Measurements from ENCODE around the gene EZH1.
A peak's percentile ranks its signal among the peaks of the same experiment; 100 is the strongest.
"Not testable (repeated sequence)": the region's sequence is repeated elsewhere in the genome, so short reads cannot be mapped to it uniquely, and the experiment has no call there.

EZH1 gene

GRCh38 chr17:42669705-42669976 lies 75.2 kb downstream of the EZH1 start:
- no peak overlapping the region for H3K27ac Mint-ChIP-seq
- no peaks in the 10 kb centered on the region for H3K9me3 Mint-ChIP-seq
- peak overlapping the region; percentile 18 for H3K4me3 Mint-ChIP-seq
- intact Hi-C loops (cut with micrococcal nuclease), result no loop called here
- peaks cover 28% of the 10 kb centered on the region for H3K36me3 Mint-ChIP-seq (ENCODE audit: low read depth)
- H3K4me1 Mint-ChIP-seq (ENCODE audit: low read depth), result peaks cover 25% of the 10 kb centered on the region
- H3K27me3 Mint-ChIP-seq, result peaks cover 61% of the 10 kb centered on the region

- intact Hi-C loops (cut with micrococcal nuclease), result no loop called here
- no peak overlapping the region for H3K4me3 Mint-ChIP-seq
- H3K4me1 Mint-ChIP-seq (ENCODE audit: low read depth), result peaks cover 18% of the 10 kb centered on the region
- no peaks in the 10 kb centered on the region for H3K9me3 Mint-ChIP-seq
- peaks cover 28% of the 10 kb centered on the region for H3K36me3 Mint-ChIP-seq (ENCODE audit: low read depth)
- H3K27ac Mint-ChIP-seq, result no peak overlapping the region
- peaks cover 39% of the 10 kb centered on the region for H3K27me3 Mint-ChIP-seq
Measured at GRCh38 chr17:42667088-42667951, 77.5 kb downstream of the EZH1 start.

GRCh38 chr17:42666126-42666525 lies 78.7 kb downstream of the EZH1 start:
- peaks cover 28% of the 10 kb centered on the region for H3K36me3 Mint-ChIP-seq (ENCODE audit: low read depth)
- H3K9me3 Mint-ChIP-seq; intact Hi-C loops (cut with micrococcal nuclease); H3K4me1 Mint-ChIP-seq (ENCODE audit: low read depth); H3K27ac Mint-ChIP-seq; H3K4me3 Mint-ChIP-seq: not testable (repeated sequence)
- peaks cover 27% of the 10 kb centered on the region for H3K27me3 Mint-ChIP-seq

- Mint-ChIP-seq H3K27ac (no peak overlapping the region), H3K36me3 (ENCODE audit: low read depth) (peaks cover 28% of the 10 kb centered on the region)
Measured at GRCh38 chr17:42665581-42666001, 79.2 kb downstream of the EZH1 start.

GRCh38 chr17:42660692-42661345 lies 84.0 kb downstream of the EZH1 start:
- Mint-ChIP-seq H3K36me3 (ENCODE audit: low read depth) (peaks cover 8% of the 10 kb centered on the region), H3K4me1 (ENCODE audit: low read depth) (peaks cover 22% of the 10 kb centered on the region), H3K4me3 (no peak overlapping the region), H3K27me3 (peaks cover 24% of the 10 kb centered on the region), H3K27ac (no peak overlapping the region), H3K9me3 (peaks cover 7% of the 10 kb centered on the region)
- intact Hi-C loops (cut with micrococcal nuclease), result no loop called here

More at GRCh38 chr17:42665581-42666001, 79.2 kb downstream of the EZH1 start:
- Mint-ChIP-seq H3K4me3 (no peak overlapping the region), H3K27me3 (peaks cover 22% of the 10 kb centered on the region), H3K4me1 (ENCODE audit: low read depth) (peaks cover 5% of the 10 kb centered on the region), H3K9me3 (no peaks in the 10 kb centered on the region)
- intact Hi-C loops (cut with micrococcal nuclease), result no loop called here

GRCh38 chr17:42659932-42660274 lies 84.9 kb downstream of the EZH1 start:
- peaks cover 30% of the 10 kb centered on the region for H3K27me3 Mint-ChIP-seq
- peak overlapping the region; percentile 82 for H3K27ac Mint-ChIP-seq
- peaks cover 22% of the 10 kb centered on the region for H3K4me1 Mint-ChIP-seq (ENCODE audit: low read depth)
- intact Hi-C loops (cut with micrococcal nuclease); H3K9me3 Mint-ChIP-seq; H3K36me3 Mint-ChIP-seq (ENCODE audit: low read depth): not testable (repeated sequence)
- H3K4me3 Mint-ChIP-seq, result peak overlapping the region; percentile 87

GRCh38 chr17:42659079-42659931 lies 85.5 kb downstream of the EZH1 start, which contains the start of gene TUBG2:
TUBG2 (plus strand) TSS chr17:42659284; CDS start chr17:42659504, 220 bp downstream.
- Mint-ChIP-seq H3K4me3 (peak within 1 kb of the TSS; percentile 87), H3K4me1 (ENCODE audit: low read depth) (peaks cover 22% of the 10 kb centered on the region), H3K27me3 (peaks cover 36% of the 10 kb centered on the region), H3K9me3 (peaks cover 7% of the 10 kb centered on the region), H3K36me3 (ENCODE audit: low read depth) (no peaks in the 10 kb centered on the region), H3K27ac (peak within 1 kb of the TSS; percentile 82)
- intact Hi-C loops (cut with micrococcal nuclease), result no loop called here

GRCh38 chr17:42657824-42658588 lies 86.8 kb downstream of the EZH1 start:
- intact Hi-C loops (cut with micrococcal nuclease), result no loop called here

GRCh38 chr17:42655528-42655927 lies 89.3 kb downstream of the EZH1 start:
- intact Hi-C loops (cut with micrococcal nuclease), result no loop called here
- peaks cover 32% of the 10 kb centered on the region for H3K4me1 Mint-ChIP-seq (ENCODE audit: low read depth)
- no peak overlapping the region for H3K4me3 Mint-ChIP-seq
- H3K27ac Mint-ChIP-seq, result no peak overlapping the region
- peaks cover 7% of the 10 kb centered on the region for H3K9me3 Mint-ChIP-seq
- no peaks in the 10 kb centered on the region for H3K36me3 Mint-ChIP-seq (ENCODE audit: low read depth)
- peaks cover 53% of the 10 kb centered on the region for H3K27me3 Mint-ChIP-seq

More at GRCh38 chr17:42657824-42658588, 86.8 kb downstream of the EZH1 start:
- Mint-ChIP-seq H3K27me3 (peaks cover 49% of the 10 kb centered on the region), H3K4me3 (peak overlapping the region; percentile 2), H3K9me3 (peaks cover 7% of the 10 kb centered on the region), H3K36me3 (ENCODE audit: low read depth) (no peaks in the 10 kb centered on the region), H3K4me1 (ENCODE audit: low read depth) (peaks cover 32% of the 10 kb centered on the region), H3K27ac (no peak overlapping the region)

- Mint-ChIP-seq H3K4me3 (peak overlapping the region; percentile 57), H3K27ac (no peak overlapping the region), H3K36me3 (ENCODE audit: low read depth) (no peaks in the 10 kb centered on the region), H3K27me3 (peaks cover 41% of the 10 kb centered on the region), H3K4me1 (ENCODE audit: low read depth) (peaks cover 22% of the 10 kb centered on the region), H3K9me3 (peaks cover 6% of the 10 kb centered on the region)
- intact Hi-C loops (cut with micrococcal nuclease), result no loop called here
Measured at GRCh38 chr17:42653179-42654124, 91.4 kb downstream of the EZH1 start.

- peaks cover 10% of the 10 kb centered on the region for H3K4me1 Mint-ChIP-seq (ENCODE audit: low read depth)
- H3K9me3 Mint-ChIP-seq, result no peaks in the 10 kb centered on the region
- intact Hi-C loops (cut with micrococcal nuclease), result no loop called here
- H3K4me3 Mint-ChIP-seq, result no peak overlapping the region
- H3K36me3 Mint-ChIP-seq (ENCODE audit: low read depth), result no peaks in the 10 kb centered on the region
- H3K27me3 Mint-ChIP-seq, result peaks cover 33% of the 10 kb centered on the region
- H3K27ac Mint-ChIP-seq, result no peak overlapping the region
Measured at GRCh38 chr17:42651392-42651791, 93.4 kb downstream of the EZH1 start.

All from dendritic cell treated with granulocyte-macrophage colony-stimulating factor and Interleukin-4, amounts not matched to agents 40 ng/mL and 50 ng/mL, for 4 days (primary cell).